GM18511 (cell line): ENCODE data around the gene SLC22A3.

Experiments
- ATAC-seq: cut with Tn5 transposase; IDR thresholded peaks from one replicate; pipeline ENCODE4 v1.9.1; 2021; ENCODE audit warnings: mild to moderate bottlenecking, moderate library complexity; ENCODE audit not compliant: unreplicated experiment

Gene SLC22A3

GRCh38 chr6:160489091-160489490, 140.9 kb downstream of the SLC22A3 start:
- ATAC-seq, result no peak

DNA sequence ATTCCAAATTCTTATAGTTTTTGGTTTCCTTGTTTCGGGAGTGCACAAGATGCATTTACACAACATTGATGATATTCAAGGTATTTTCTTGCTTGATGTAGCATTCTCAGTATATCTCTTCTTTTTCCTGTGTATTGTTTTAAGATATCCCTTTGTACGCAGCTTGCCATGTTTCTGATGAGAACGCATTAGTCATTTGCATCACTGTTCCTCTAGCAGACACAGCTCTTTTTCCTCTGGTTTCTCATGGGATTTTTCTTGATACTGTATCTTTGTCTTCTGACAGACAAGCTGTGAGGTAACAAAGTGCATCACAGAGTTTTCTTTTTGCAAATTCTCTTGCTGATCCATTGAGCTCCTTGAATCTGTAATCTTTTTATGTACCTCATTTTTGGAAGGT, 146.4 kb downstream of the SLC22A3 start:
- no peak for ATAC-seq

DNA sequence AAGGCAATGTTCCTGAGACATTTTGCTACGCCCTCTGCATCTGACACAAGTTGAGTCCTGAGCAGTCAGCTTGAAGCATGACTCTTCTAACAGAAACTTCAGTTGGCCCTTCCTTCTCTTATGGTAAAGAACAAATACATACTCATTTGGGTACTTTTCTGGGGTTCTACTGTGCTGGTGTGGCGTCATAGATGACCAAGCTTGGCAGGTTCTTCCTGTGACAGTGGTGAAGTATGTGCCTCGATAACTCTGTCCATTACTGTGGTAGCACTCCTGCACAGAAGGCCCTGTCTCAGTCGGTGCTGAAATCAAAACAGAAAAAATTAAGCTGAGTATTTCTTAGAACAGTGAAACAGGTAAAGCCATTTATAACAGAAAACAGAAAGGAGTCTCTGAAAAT, 152.5 kb downstream of the SLC22A3 start:
- no peak for ATAC-seq
